Astrocyte (in vitro differentiated cells and primary cell): ENCODE results near the gene FAHD1. TPM values are rescaled to one million over a fixed set of nuclear protein-coding genes. Genes with fewer than 3 reads are reported as not detected.

Experiments used
- DNase-seq: peaks from one replicate; pipeline ENCODE4 v3.0.0-alpha.2; 2010; ENCODE audit warnings: low read depth
- FAIRE-seq: peaks from 2 replicates; lab custom pipeline; 2011; peaks lifted over from hg19 to GRCh38; lab: Jason Lieb, UNC
- H2AFZ ChIP-seq: 2 replicates; pipeline ENCODE4 v1.6.0; 2012; ENCODE audit warnings: low read depth, low read length, inconsistent platforms
- H3K27ac ChIP-seq: 2 replicates; pipeline ENCODE4 v1.5.1; 2011; ENCODE audit warnings: low read depth, low read length, inconsistent platforms
- H3K27me3 ChIP-seq: 2 replicates; pipeline ENCODE4 v1.6.0; 2011; ENCODE audit warnings: low read length, inconsistent platforms; ENCODE audit not compliant: insufficient read depth
- H3K36me3 ChIP-seq: 2 replicates; pipeline ENCODE4 v1.5.1; 2011; ENCODE audit warnings: low read length, inconsistent platforms; ENCODE audit not compliant: insufficient read depth
- H3K4me1 ChIP-seq: 2 replicates; pipeline ENCODE4 v1.5.1; 2011; ENCODE audit warnings: low read length, inconsistent platforms; ENCODE audit not compliant: insufficient read depth
- H3K4me2 ChIP-seq: 2 replicates; pipeline ENCODE4 v1.6.0; 2012; ENCODE audit warnings: low read length, inconsistent platforms
- H3K4me3 ChIP-seq: 2 replicates; pipeline ENCODE4 v1.5.1; 2011; ENCODE audit warnings: low read depth, mild to moderate bottlenecking, low read length, inconsistent platforms; ENCODE audit not compliant: insufficient read depth
- H3K79me2 ChIP-seq: 2 replicates; pipeline ENCODE4 v1.6.0; 2012; ENCODE audit warnings: mild to moderate bottlenecking, low read length, inconsistent platforms; ENCODE audit not compliant: insufficient read depth
- H3K9ac ChIP-seq: 2 replicates; pipeline ENCODE4 v1.6.0; 2012; ENCODE audit warnings: mild to moderate bottlenecking, low read length, inconsistent platforms
- H3K9me3 ChIP-seq: 2 replicates; pipeline ENCODE4 v1.5.1; 2012; ENCODE audit warnings: low read depth, mild to moderate bottlenecking, low read length, inconsistent platforms; ENCODE audit not compliant: insufficient read depth
- H4K20me1 ChIP-seq: 2 replicates; pipeline ENCODE4 v1.6.0; 2012; ENCODE audit warnings: low read length, inconsistent platforms; ENCODE audit not compliant: insufficient read depth
- H3K27ac Mint-ChIP-seq: one replicate; pipeline ENCODE4 v1.8.0; 2021; ENCODE audit warnings: mild to moderate bottlenecking, mixed read lengths; ENCODE audit not compliant: unreplicated experiment
- H3K27me3 Mint-ChIP-seq: one replicate; pipeline ENCODE4 v1.8.0; 2021; ENCODE audit warnings: low read depth, mixed read lengths; ENCODE audit not compliant: unreplicated experiment
- H3K36me3 Mint-ChIP-seq: one replicate; pipeline ENCODE4 v1.8.0; 2021; ENCODE audit warnings: low read depth, mixed read lengths; ENCODE audit not compliant: unreplicated experiment
- H3K4me1 Mint-ChIP-seq: one replicate; pipeline ENCODE4 v1.8.0; 2021; ENCODE audit warnings: low read depth, mixed read lengths; ENCODE audit not compliant: unreplicated experiment
- H3K4me3 Mint-ChIP-seq: one replicate; pipeline ENCODE4 v1.8.0; 2021; ENCODE audit warnings: mild to moderate bottlenecking, moderate library complexity, mixed read lengths; ENCODE audit not compliant: unreplicated experiment
- H3K9me3 Mint-ChIP-seq: one replicate; pipeline ENCODE4 v1.8.0; 2021; ENCODE audit warnings: mild to moderate bottlenecking, mixed read lengths; ENCODE audit not compliant: unreplicated experiment
- EZH2 ChIP-seq: IDR thresholded peaks from 2 replicates; pipeline ENCODE4 v1.6.1; 2012; ENCODE audit warnings: mild to moderate bottlenecking, low read length, inconsistent platforms; ENCODE audit not compliant: insufficient read depth
- total RNA-seq: library from RNA; stranded (reverse); gene quantifications from 2 replicates; pipeline ENCODE4 v1.2.1, GENCODE V29; 2021
- TF ChIP-seq, protein P1 (sequence below): IDR thresholded peaks from 2 replicates; pipeline ENCODE4 v1.5.1; 2011; ENCODE audit warnings: low read depth, mild to moderate bottlenecking, inconsistent platforms, low read length, moderate library complexity; ENCODE audit not compliant: insufficient read depth

FAHD1 gene
- total RNA-seq, 1 donor from 2014 or later = 25.8 TPM

DNA sequence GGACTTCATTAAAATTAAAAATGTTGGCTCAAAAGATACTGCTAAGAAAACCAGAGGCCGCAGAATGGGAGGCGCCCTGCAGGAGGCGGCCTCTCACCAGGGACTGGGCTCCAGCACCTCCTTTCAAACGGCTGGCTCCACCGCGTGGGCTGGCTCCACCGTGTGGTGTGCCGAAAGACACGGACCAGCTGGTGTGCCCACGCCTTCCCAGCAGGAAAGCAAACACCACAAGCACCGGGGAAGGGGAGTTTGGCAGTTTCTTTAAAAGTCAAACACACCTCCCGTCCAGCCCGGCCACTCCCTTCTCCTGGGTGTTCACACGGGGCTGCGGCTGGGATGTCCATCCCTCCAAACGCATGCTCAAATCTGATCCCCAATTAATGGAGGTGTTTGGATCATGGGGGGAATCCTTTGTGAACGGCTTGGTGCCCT lies 14.3 kb upstream of the FAHD1 start:
- Mint-ChIP-seq H3K9me3 (no peaks in the 10 kb centered on the region), H3K27ac (peak overlapping the region; percentile 22), H3K36me3 (peaks cover 17% of the 10 kb centered on the region), H3K4me3 (no peak overlapping the region), H3K4me1 (no peaks in the 10 kb centered on the region), H3K27me3 (no peaks in the 10 kb centered on the region)
- no peak overlapping the region for H3K9ac ChIP-seq
- no peak overlapping the region for H2AFZ ChIP-seq
- H3K27me3 ChIP-seq = no peaks in the 10 kb centered on the region
- no peaks in the 10 kb centered on the region for H3K9me3 ChIP-seq
- DNase-seq (peak; percentile 57), FAIRE-seq (no peak)
- H3K36me3 ChIP-seq = no peaks in the 10 kb centered on the region
- H3K27ac ChIP-seq = no peak overlapping the region
- H3K79me2 ChIP-seq = no peaks in the 10 kb centered on the region
- peaks cover 3% of the 10 kb centered on the region for H4K20me1 ChIP-seq
- TF ChIP-seq EZH2 = no peak
- TF ChIP-seq, protein P1, sequence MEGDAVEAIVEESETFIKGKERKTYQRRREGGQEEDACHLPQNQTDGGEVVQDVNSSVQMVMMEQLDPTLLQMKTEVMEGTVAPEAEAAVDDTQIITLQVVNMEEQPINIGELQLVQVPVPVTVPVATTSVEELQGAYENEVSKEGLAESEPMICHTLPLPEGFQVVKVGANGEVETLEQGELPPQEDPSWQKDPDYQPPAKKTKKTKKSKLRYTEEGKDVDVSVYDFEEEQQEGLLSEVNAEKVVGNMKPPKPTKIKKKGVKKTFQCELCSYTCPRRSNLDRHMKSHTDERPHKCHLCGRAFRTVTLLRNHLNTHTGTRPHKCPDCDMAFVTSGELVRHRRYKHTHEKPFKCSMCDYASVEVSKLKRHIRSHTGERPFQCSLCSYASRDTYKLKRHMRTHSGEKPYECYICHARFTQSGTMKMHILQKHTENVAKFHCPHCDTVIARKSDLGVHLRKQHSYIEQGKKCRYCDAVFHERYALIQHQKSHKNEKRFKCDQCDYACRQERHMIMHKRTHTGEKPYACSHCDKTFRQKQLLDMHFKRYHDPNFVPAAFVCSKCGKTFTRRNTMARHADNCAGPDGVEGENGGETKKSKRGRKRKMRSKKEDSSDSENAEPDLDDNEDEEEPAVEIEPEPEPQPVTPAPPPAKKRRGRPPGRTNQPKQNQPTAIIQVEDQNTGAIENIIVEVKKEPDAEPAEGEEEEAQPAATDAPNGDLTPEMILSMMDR = peak; percentile 35
- H3K4me2 ChIP-seq = peak overlapping the region; percentile 25
- peaks cover 3% of the 10 kb centered on the region for H3K4me1 ChIP-seq
- no peak overlapping the region for H3K4me3 ChIP-seq

DNA sequence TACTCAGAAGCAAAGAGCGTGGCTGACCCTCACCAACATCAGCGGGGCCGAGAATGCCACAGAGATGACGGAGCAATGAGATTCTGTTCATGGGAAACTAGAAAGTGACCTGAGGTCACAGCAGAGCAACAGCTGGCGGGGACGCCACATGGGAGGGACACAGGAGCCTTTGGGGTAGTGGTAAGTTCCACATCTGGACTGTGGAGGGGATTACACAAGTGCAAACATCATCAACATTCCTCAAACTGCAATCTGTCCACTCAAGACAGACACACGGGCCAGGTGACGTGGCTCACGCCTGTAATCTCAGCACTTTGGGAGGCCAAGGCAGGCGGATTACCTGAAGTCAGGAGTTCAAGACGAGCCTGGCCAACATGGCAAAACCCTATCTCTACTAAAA lies 11.5 kb upstream of the FAHD1 start:
- Histone ChIP-seq H3K79me2 (no peaks in the 10 kb centered on the region), H3K4me3 (no peak overlapping the region), H3K36me3 (no peaks in the 10 kb centered on the region), H3K9ac (no peak overlapping the region), H3K9me3 (no peaks in the 10 kb centered on the region), H3K27ac (no peak overlapping the region), H3K27me3 (no peaks in the 10 kb centered on the region), H4K20me1 (peaks cover 3% of the 10 kb centered on the region), H3K4me2 (no peak overlapping the region), H3K4me1 (peaks cover 3% of the 10 kb centered on the region), H2AFZ (no peak overlapping the region)
- Mint-ChIP-seq H3K4me3 (peak overlapping the region; percentile 47), H3K36me3 (peaks cover 16% of the 10 kb centered on the region), H3K4me1 (no peaks in the 10 kb centered on the region), H3K27me3 (no peaks in the 10 kb centered on the region), H3K27ac (no peak overlapping the region), H3K9me3 (no peaks in the 10 kb centered on the region)
- TF ChIP-seq, protein P1 = no peak
- TF ChIP-seq EZH2 = no peak
- FAIRE-seq = no peak
- no peak for DNase-seq

DNA sequence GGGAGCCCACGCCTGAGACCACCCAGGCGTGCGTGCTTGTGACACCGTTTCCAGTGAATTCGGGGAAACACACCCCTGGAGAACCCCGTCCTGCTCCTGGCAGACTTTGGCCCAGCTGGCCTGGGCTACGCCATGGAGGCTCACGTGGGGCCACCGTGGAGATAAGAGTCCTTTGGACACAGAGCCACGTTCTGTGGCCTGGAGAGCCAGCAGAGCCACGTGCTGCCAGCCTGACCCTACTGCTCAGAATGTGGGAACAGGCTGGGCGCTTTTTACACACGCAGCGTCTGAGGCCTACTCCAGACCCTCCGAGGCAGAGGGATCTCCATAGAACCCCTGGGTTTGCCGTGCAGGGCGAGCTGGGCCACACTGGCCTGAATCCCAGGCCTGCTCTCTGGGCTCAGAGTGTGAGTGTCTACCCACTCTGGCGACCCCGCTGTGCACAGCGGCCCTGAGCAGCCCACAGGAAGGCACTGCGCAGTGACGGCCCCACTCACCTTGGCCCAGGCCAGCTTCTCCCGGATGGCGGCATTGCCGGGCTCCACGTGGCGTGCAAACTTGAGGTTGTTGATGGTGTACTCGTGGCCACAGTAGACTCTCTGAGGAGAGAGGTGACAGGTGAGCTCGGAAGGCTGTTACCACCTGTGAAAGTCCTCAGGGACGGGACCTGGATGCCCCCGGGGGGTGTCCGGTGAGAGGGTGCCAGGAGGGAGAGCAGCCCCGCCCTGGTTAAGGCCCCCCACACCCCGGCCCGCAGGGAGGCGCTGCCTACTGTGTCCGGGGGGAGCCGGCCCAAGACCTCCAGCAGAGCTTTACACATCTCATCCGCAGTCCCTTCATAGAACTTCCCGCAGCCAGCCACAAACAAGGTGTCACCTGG lies 10.4 kb upstream of the FAHD1 start:
- no peak overlapping the region for H3K4me3 Mint-ChIP-seq
- H4K20me1 ChIP-seq = peaks cover 3% of the 10 kb centered on the region
- H3K4me3 ChIP-seq = no peak overlapping the region
- no peaks in the 10 kb centered on the region for H3K27me3 Mint-ChIP-seq
- DNase-seq (no peak), FAIRE-seq (no peak)
- no peak overlapping the region for H3K27ac ChIP-seq
- H3K4me1 ChIP-seq = peaks cover 3% of the 10 kb centered on the region
- no peaks in the 10 kb centered on the region for H3K4me1 Mint-ChIP-seq
- no peaks in the 10 kb centered on the region for H3K36me3 ChIP-seq
- no peaks in the 10 kb centered on the region for H3K9me3 ChIP-seq
- H3K27me3 ChIP-seq = no peaks in the 10 kb centered on the region
- H3K36me3 Mint-ChIP-seq = peaks cover 13% of the 10 kb centered on the region
- H3K9ac ChIP-seq = no peak overlapping the region
- no peak overlapping the region for H3K4me2 ChIP-seq
- no peaks in the 10 kb centered on the region for H3K79me2 ChIP-seq
- H3K9me3 Mint-ChIP-seq = no peaks in the 10 kb centered on the region
- TF ChIP-seq EZH2 = no peak
- TF ChIP-seq, protein P1 = no peak
- no peak overlapping the region for H3K27ac Mint-ChIP-seq
- no peak overlapping the region for H2AFZ ChIP-seq
